IMR-90 (cell line): ENCODE data around the gene NRP1. TPM values are rescaled to one million over a fixed set of nuclear protein-coding genes. Genes with fewer than 3 reads are reported as not detected.
"Not testable (repeated sequence)": the region's sequence is repeated elsewhere in the genome, so short reads cannot be mapped to it uniquely, and the experiment has no call there.

Source experiments
- ATAC-seq: fragments of 200-7000 bp; cut with Tn5 transposase; 2 replicates; pipeline ENCODE4 v1.9.1; 2020; ENCODE audit warnings: low read depth, mild to moderate bottlenecking, moderate library complexity
- BruUV-seq: library from RNA; stranded (reverse); fragments of 400-500 nt; replicated peaks from 2 replicates; lab custom pipeline; 2021; lab: Mats Ljungman, UMichigan
- CTCF ChIA-PET: fragments of 300-600 bp; formaldehyde crosslinking; extraction: SDS; loops from one replicate; lab custom pipeline; 2021; ENCODE audit warnings: antibody characterized with exemption; lab: Yijun Ruan, JAX
- POLR2A ChIA-PET: fragments of 300-600 bp; sonication (Branson Sonifier 250); formaldehyde crosslinking; loops from one replicate; lab custom pipeline; 2022; ENCODE audit warnings: antibody characterized with exemption; ENCODE audit not compliant: unreplicated experiment; lab: Charles Lee
- DNase-seq: peaks from one replicate; pipeline ENCODE4 v3.0.0; 2013
- H2AFZ ChIP-seq: replicated peaks from 2 replicates; pipeline ENCODE3; 2013; ENCODE audit warnings: low read length, mild to moderate bottlenecking; ENCODE audit not compliant: poor library complexity
- H2AK5ac ChIP-seq: 2 replicates; pipeline ENCODE4 v1.6.1; 2013; ENCODE audit warnings: low read depth, low read length, inconsistent platforms
- H2AK9ac ChIP-seq: replicated peaks from 2 replicates; pipeline ENCODE3; 2013; ENCODE audit warnings: mild to moderate bottlenecking, low read depth, low read length, moderate library complexity; ENCODE audit not compliant: poor library complexity
- H2BK120ac ChIP-seq: 2 replicates; pipeline ENCODE4 v1.6.1; 2013; ENCODE audit warnings: low read depth, low read length, inconsistent platforms
- H2BK15ac ChIP-seq: 3 replicates; pipeline ENCODE4 v1.6.1; 2013; ENCODE audit warnings: low read depth, low read length, inconsistent platforms
- H2BK20ac ChIP-seq: 2 replicates; pipeline ENCODE4 v1.6.1; 2013; ENCODE audit warnings: low read depth, mild to moderate bottlenecking, inconsistent platforms, low read length, moderate library complexity
- H2BK5ac ChIP-seq: 2 replicates; pipeline ENCODE4 v1.6.1; 2013; ENCODE audit warnings: mild to moderate bottlenecking, low read depth, low read length, inconsistent platforms; ENCODE audit not compliant: poor library complexity, severe bottlenecking
- H3K14ac ChIP-seq: replicated peaks from 2 replicates; pipeline ENCODE4 v1.6.1; 2013; ENCODE audit warnings: low read depth, low read length, inconsistent platforms
- H3K18ac ChIP-seq: 2 replicates; pipeline ENCODE4 v1.6.1; 2013; ENCODE audit warnings: low read depth, low read length, control low read depth
- H3K23ac ChIP-seq: 2 replicates; pipeline ENCODE4 v1.6.1; 2013; ENCODE audit warnings: low read depth, low read length, inconsistent platforms
- H3K27ac ChIP-seq: 2 replicates; pipeline ENCODE4 v1.5.1; 2013; ENCODE audit warnings: mild to moderate bottlenecking, control low read depth, low read length; ENCODE audit not compliant: insufficient read depth
- H3K27me3 ChIP-seq: 2 replicates; pipeline ENCODE4 v1.6.1; 2013; ENCODE audit warnings: low read length; ENCODE audit not compliant: control insufficient read depth, insufficient read depth
- H3K36me3 ChIP-seq: 2 replicates; pipeline ENCODE4 v1.6.1; 2013; ENCODE audit warnings: low read length, mixed read lengths; ENCODE audit not compliant: control insufficient read depth, insufficient read depth
- H3K4ac ChIP-seq: 2 replicates; pipeline ENCODE4 v1.6.1; 2013; ENCODE audit warnings: low read depth, low read length, inconsistent platforms
- H3K4me1 ChIP-seq: 2 replicates; pipeline ENCODE4 v1.6.1; 2013; ENCODE audit warnings: low read length, mixed read lengths; ENCODE audit not compliant: control insufficient read depth, insufficient read depth
- H3K4me2 ChIP-seq: 2 replicates; pipeline ENCODE4 v1.6.1; 2013; ENCODE audit warnings: low read depth, mild to moderate bottlenecking, control low read depth, low read length, moderate library complexity
- H3K4me3 ChIP-seq: 2 replicates; pipeline ENCODE4 v1.5.1; 2013; ENCODE audit warnings: low read depth, mild to moderate bottlenecking, control low read depth, low read length, moderate library complexity; ENCODE audit not compliant: insufficient read depth
- H3K56ac ChIP-seq: 2 replicates; pipeline ENCODE4 v1.6.1; 2013; ENCODE audit warnings: low read length, inconsistent platforms; ENCODE audit not compliant: insufficient read depth; ENCODE audit errors: extremely low read depth
- H3K79me1 ChIP-seq, 2 experiments: 2 replicates each; pipeline ENCODE4 v1.6.1; 2013; ENCODE audit warnings: low read length in 2 of 2, inconsistent platforms in 1 of 2, low read depth in 1 of 2
- H3K9ac ChIP-seq: 2 replicates; pipeline ENCODE4 v1.6.1; 2013; ENCODE audit warnings: low read depth, low read length, control low read depth
- H3K9me1 ChIP-seq: 2 replicates; pipeline ENCODE4 v1.6.1; 2013; ENCODE audit warnings: low read length, inconsistent platforms; ENCODE audit not compliant: insufficient read depth
- H3K9me3 ChIP-seq: 2 replicates; pipeline ENCODE4 v1.6.1; 2013; ENCODE audit warnings: low read length; ENCODE audit not compliant: control insufficient read depth, insufficient read depth
- H4K20me1 ChIP-seq: 2 replicates; pipeline ENCODE4 v1.6.1; 2013; ENCODE audit warnings: low read length, inconsistent platforms; ENCODE audit not compliant: insufficient read depth
- H4K5ac ChIP-seq: 2 replicates; pipeline ENCODE4 v1.6.1; 2013; ENCODE audit warnings: mild to moderate bottlenecking, low read depth, low read length, control low read depth
- H4K8ac ChIP-seq, 2 experiments: 2 replicates each; pipeline ENCODE4 v1.6.1; 2013; ENCODE audit warnings: low read depth in 2 of 2, low read length in 2 of 2, control low read depth in 1 of 2, inconsistent platforms in 1 of 2
- H4K91ac ChIP-seq: 2 replicates; pipeline ENCODE4 v1.6.1; 2013; ENCODE audit warnings: low read depth, low read length, inconsistent platforms; ENCODE audit not compliant: insufficient read depth
- WGBS, 2 experiments: methylation state at CpG; one replicate each; pipeline versions ENCODE4 v1.1.5 to v1.1.7; 2013; ENCODE audit warnings: missing lambda C conversion rate in 2 of 2; ENCODE audit not compliant: insufficient read length in 1 of 2; ENCODE audit errors: extremely low coverage in 2 of 2; 5-methylcytosine and 5-hydroxymethylcytosine counted together
- dilution Hi-C: fragments of 300-500 bp; cut with HindIII; formaldehyde crosslinking; loops from one replicate; pipeline ENCODE4 v1.14.3; 2018; ENCODE audit warnings: low sequenced_read_pairs; ENCODE audit not compliant: unreplicated experiment
- in situ Hi-C: fragments of 300-500 bp; cut with MboI; formaldehyde crosslinking; loops from 3 replicates; pipeline ENCODE4 v1.14.3; 2019; ENCODE audit warnings: low sequenced_read_pairs, inconsistent platforms, mixed read lengths
- intact Hi-C: fragments of 100-400 bp; cut with micrococcal nuclease; formaldehyde crosslinking; loops from 2 replicates; pipeline ENCODE4 v1.10.0; 2022
- polyA plus RNA-seq, 3 experiments: library from polyadenylated mRNA; depleted of rRNA; stranded (reverse); fragments of >200 nt; gene quantifications; 2 replicates each; pipeline ENCODE4 v1.2.3, GENCODE V29; 2012; ENCODE audit warnings: low replicate concordance in 1 of 3
- total RNA-seq: library from RNA; depleted of rRNA; stranded (reverse); fragments of >200 nt; gene quantifications from 2 replicates; pipeline ENCODE4 v1.2.3, GENCODE V29; 2012

The NRP1 gene
- total and polyA plus RNA-seq, 2 of the 4 experiments (the other 2 are of a cell fraction) = 108 to 227 TPM

GRCh38 chr10:33138686-33139085, 195.8 kb downstream of the NRP1 start:
- H4K20me1 ChIP-seq, H3K14ac ChIP-seq, H3K79me1 ChIP-seq, H3K9me3 ChIP-seq, H3K9ac ChIP-seq, H4K5ac ChIP-seq, H3K27me3 ChIP-seq, H2BK15ac ChIP-seq, H3K4ac ChIP-seq, H3K18ac ChIP-seq, BruUV-seq, in situ Hi-C loops, DNase-seq, H3K56ac ChIP-seq, H4K8ac ChIP-seq, H3K23ac ChIP-seq, dilution Hi-C loops, H4K91ac ChIP-seq, H3K4me3 ChIP-seq, H3K36me3 ChIP-seq, H3K27ac ChIP-seq, H2AK9ac ChIP-seq, intact Hi-C loops, H2BK120ac ChIP-seq, H3K4me2 ChIP-seq, H2AFZ ChIP-seq, ATAC-seq, H2BK20ac ChIP-seq, H2AK5ac ChIP-seq, H2BK5ac ChIP-seq: not testable (repeated sequence)
- POLR2A ChIA-PET = interaction anchor here (0.6 kb wide), 1 partner anchor 415 kb away, joined by 3 read pairs; no protein-coding TSS in a partner anchor
- H3K9me1 ChIP-seq = peaks cover 14% of the 10 kb centered on the region
- no CpG with 5 or more reads among the region's 10 CpGs for WGBS, 2 experiments
- peaks cover 29% of the 10 kb centered on the region for H3K4me1 ChIP-seq
- CTCF ChIA-PET = interaction anchor here (0.7 kb wide), 1 partner anchor 185 kb away, joined by 5 read pairs; no protein-coding TSS in a partner anchor
